Caki2 (cell line): ENCODE measurements around the gene MID2. TPM values are rescaled to one million over a fixed set of nuclear protein-coding genes. Genes with fewer than 3 reads are reported as not detected.
"Not testable (repeated sequence)": the region's sequence is repeated elsewhere in the genome, so short reads cannot be mapped to it uniquely, and the experiment has no call there.

Experiments used
- DNase-seq: peaks from one replicate; pipeline ENCODE4 v3.0.0-alpha.2; 2015; ENCODE audit warnings: low read depth
- in situ Hi-C: cut with HindIII; loops from 2 replicates; pipeline ENCODE4 v1.10.0; 2016; ENCODE audit warnings: low sequenced_read_pairs, low pct_unique_long_range_greater_than_20kb, mixed read lengths
- total RNA-seq: library from RNA; depleted of rRNA; stranded (reverse); fragments of >200 nt; shearing (Covaris generic); gene quantifications from 2 replicates; pipeline ENCODE4 v1.2.3, GENCODE V29; 2014; ENCODE audit warnings: low replicate concordance; rRNA removed

Gene MID2
- 9.3 and 15.6 TPM in 2 replicates for total RNA-seq

- DNase-seq, result peak; percentile 59
- in situ Hi-C loops, result no loop called here
These were observed at the start of gene MID2 for GRCh38 chrX:107825698-107826237. Gene MID2 (plus strand): TSS chrX:107825866. CDS start chrX:107826427, 561 bp downstream.

- peak; percentile 83 for DNase-seq
- in situ Hi-C loops, result no loop called here
These were observed 48.8 kb upstream of the MID2 start for GRCh38 chrX:107776649-107777535.

GRCh38 chrX:107777536-107777832, 48.2 kb upstream of the MID2 start, which contains the start of gene NCBP2L:
Gene NCBP2L (plus strand): TSS chrX:107777733. CDS start chrX:107794221, 16,488 bp downstream.
- in situ Hi-C loops, result no loop called here
- DNase-seq, result no peak

GRCh38 chrX:107780525-107780924, 45.1 kb upstream of the MID2 start:
- in situ Hi-C loops, result no loop called here
- no peak for DNase-seq

GRCh38 chrX:107787827-107788226, 37.8 kb upstream of the MID2 start:
- DNase-seq, result no peak
- in situ Hi-C loops, result no loop called here

GRCh38 chrX:107804427-107804826, 21.2 kb upstream of the MID2 start:
- no peak for DNase-seq
- in situ Hi-C loops, result no loop called here

- DNase-seq, result no peak
- in situ Hi-C loops, result no loop called here
These were observed 20.5 kb upstream of the MID2 start for GRCh38 chrX:107805179-107805578.

- DNase-seq, in situ Hi-C loops: not testable (repeated sequence)
These were observed 15.6 kb upstream of the MID2 start for GRCh38 chrX:107810053-107810452.

- in situ Hi-C loops, result no loop called here
These were observed 6.7 kb upstream of the MID2 start for GRCh38 chrX:107818900-107819521.

GRCh38 chrX:107823042-107823441, 2.6 kb upstream of the MID2 start:
- no peak for DNase-seq
- in situ Hi-C loops, result no loop called here

More at GRCh38 chrX:107818900-107819521, 6.7 kb upstream of the MID2 start:
- no peak for DNase-seq

GRCh38 chrX:107823456-107823855, 2.2 kb upstream of the MID2 start:
- in situ Hi-C loops, result no loop called here
- no peak for DNase-seq

GRCh38 chrX:107826238-107827029, 768 bp downstream of the MID2 start:
- DNase-seq, result peak; percentile 57

GRCh38 chrX:107827030-107827831, 1.6 kb downstream of the MID2 start:
- in situ Hi-C loops, result no loop called here
- no peak for DNase-seq

More at GRCh38 chrX:107826238-107827029, 768 bp downstream of the MID2 start:
- in situ Hi-C loops, result no loop called here

GRCh38 chrX:107827852-107828251, 2.2 kb downstream of the MID2 start:
- in situ Hi-C loops, result no loop called here
- peak; percentile 33 for DNase-seq

- in situ Hi-C loops, result no loop called here
- no peak for DNase-seq
These were observed 4.2 kb downstream of the MID2 start for GRCh38 chrX:107829878-107830277.

GRCh38 chrX:107831071-107831730, 5.5 kb downstream of the MID2 start:
- DNase-seq, result no peak
- in situ Hi-C loops, result no loop called here
